ENCODE data around the gene FGF12.

DNA sequence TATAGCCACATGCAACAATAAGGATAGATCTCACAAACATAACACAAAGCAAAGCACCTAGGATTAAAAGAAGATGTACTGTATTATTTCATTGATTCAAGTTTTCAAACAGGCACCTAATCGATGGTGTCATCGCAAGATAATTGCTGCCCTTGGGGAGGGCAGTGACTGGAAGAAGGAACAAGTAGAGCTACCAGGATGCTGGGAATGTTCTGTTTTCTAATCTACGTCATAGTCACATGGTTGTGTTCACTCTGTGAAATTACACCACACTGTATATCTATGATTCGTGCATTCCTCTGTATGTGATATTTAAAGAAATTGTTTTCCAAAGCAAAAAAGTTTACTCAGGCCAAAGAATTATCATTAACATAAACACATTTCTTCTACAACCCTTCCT, 236.6 kb downstream of the FGF12 start:
- TF ChIP-seq, protein P1, sequence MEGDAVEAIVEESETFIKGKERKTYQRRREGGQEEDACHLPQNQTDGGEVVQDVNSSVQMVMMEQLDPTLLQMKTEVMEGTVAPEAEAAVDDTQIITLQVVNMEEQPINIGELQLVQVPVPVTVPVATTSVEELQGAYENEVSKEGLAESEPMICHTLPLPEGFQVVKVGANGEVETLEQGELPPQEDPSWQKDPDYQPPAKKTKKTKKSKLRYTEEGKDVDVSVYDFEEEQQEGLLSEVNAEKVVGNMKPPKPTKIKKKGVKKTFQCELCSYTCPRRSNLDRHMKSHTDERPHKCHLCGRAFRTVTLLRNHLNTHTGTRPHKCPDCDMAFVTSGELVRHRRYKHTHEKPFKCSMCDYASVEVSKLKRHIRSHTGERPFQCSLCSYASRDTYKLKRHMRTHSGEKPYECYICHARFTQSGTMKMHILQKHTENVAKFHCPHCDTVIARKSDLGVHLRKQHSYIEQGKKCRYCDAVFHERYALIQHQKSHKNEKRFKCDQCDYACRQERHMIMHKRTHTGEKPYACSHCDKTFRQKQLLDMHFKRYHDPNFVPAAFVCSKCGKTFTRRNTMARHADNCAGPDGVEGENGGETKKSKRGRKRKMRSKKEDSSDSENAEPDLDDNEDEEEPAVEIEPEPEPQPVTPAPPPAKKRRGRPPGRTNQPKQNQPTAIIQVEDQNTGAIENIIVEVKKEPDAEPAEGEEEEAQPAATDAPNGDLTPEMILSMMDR (IDR thresholded peaks at IDR 0.05), result no peak
- no peak for TF ChIP-seq POLR2A (IDR thresholded peaks at IDR 0.05)
